ENCODE measurements around the gene PTTG1IP2. TPM values are rescaled to one million over a fixed set of nuclear protein-coding genes. Genes with fewer than 3 reads are reported as not detected.

PTTG1IP2 gene
- total RNA-seq = not detected in 2 replicates
- not detected for total RNA-seq (2013)
- not detected in 2 replicates for polyA plus RNA-seq
- polyA minus RNA-seq = not detected in 2 replicates

DNA sequence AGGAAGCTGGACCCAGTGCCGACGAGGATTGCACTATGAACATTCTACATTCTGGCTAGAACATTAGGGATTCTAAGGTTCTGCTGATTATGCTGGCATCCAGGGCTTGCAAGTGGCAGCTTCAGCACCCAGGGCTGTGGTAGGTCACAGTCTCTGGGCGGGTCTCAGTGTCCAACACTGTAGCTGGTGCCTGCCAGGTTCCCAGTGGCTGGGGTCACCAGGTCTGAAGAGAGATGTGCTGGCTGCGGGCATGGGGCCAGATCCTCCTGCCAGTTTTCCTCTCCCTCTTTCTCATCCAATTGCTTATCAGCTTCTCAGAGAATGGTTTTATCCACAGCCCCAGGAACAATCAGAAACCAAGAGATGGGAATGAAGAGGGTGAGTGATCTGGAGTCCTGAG, at the start of gene PTTG1IP2:
Gene PTTG1IP2, plus strand, starts transcription at position 86 of the 400 bp plus-strand sequence. Its CDS starts 148 bp downstream, at position 234.
- DNase-seq (no peak), ATAC-seq (ENCODE audit: low read depth) (no peak)
- CTCF ChIA-PET = no interaction called here
- 94% methylated on average over 3 of the region's 4 CpGs for WGBS (ENCODE audit: insufficient coverage)
- Histone ChIP-seq H3K4me2 (replicated peaks; ENCODE audit: low read depth, low read length, poor library complexity, severe bottlenecking) (no peak within 1 kb of the TSS), H3K36me3 (replicated peaks in 1 of 2; ENCODE audit: control extremely low read depth in 1 of 2, control insufficient read depth in 1 of 2, extremely low read depth in 1 of 2, insufficient read depth in 2 of 2, low read length in 1 of 2) (no peaks in the 10 kb centered on the region), H3K27me3 (replicated peaks in 1 of 4; ENCODE audit: control extremely low read depth in 1 of 4, control insufficient read depth in 3 of 4, insufficient read depth in 4 of 4, low read length in 3 of 4) (peaks cover 0 to 3% (median 0%) of the 10 kb centered on the region in 4 experiments), H3K79me2 (ENCODE audit: control insufficient read depth, insufficient read depth, low read length) (no peaks in the 10 kb centered on the region), H3K4me3 (ENCODE audit: control extremely low read depth in 1 of 5, extremely low read depth in 1 of 5, insufficient read depth in 1 of 5, low read depth in 2 of 5, low read length in 4 of 5) (no peak within 1 kb of the TSS), H3K9ac (ENCODE audit: low read length) (no peak within 1 kb of the TSS), H3K27ac (ENCODE audit: low read length in 2 of 2) (no peak within 1 kb of the TSS), H3K9me3 (ENCODE audit: control extremely low read depth in 1 of 3, control insufficient read depth in 2 of 3, insufficient read depth in 1 of 3, low read length in 2 of 3) (peaks cover 0 to 1% (median under 1%) of the 10 kb centered on the region in 3 donors), H3K4me1 (ENCODE audit: control insufficient read depth in 2 of 2, insufficient read depth in 2 of 2, low read length in 2 of 2) (no peaks in the 10 kb centered on the region), H4K20me1 (ENCODE audit: control insufficient read depth, insufficient read depth, low read length, poor library complexity, severe bottlenecking) (no peaks in the 10 kb centered on the region), H2AFZ (ENCODE audit: insufficient read depth, low read depth, low read length, poor library complexity, severe bottlenecking) (no peak within 1 kb of the TSS)
- intact Hi-C loops (cut with micrococcal nuclease) = no loop called here
- Mint-ChIP-seq H3K27ac (no peak within 1 kb of the TSS), H3K4me1 (no peaks in the 10 kb centered on the region), H3K4me3 (no peak within 1 kb of the TSS), H3K27me3 (peaks cover 9% of the 10 kb centered on the region), H3K9me3 (ENCODE audit: insufficient read depth) (peaks cover 6% of the 10 kb centered on the region)
- POLR2A ChIA-PET = no interaction called here
- no peak for TF ChIP-seq EZH2 (IDR thresholded peaks at IDR 0.05; ENCODE audit: borderline replicate concordance, insufficient read depth, low read depth, low read length, poor library complexity, severe bottlenecking)
- TF ChIP-seq, protein P1, sequence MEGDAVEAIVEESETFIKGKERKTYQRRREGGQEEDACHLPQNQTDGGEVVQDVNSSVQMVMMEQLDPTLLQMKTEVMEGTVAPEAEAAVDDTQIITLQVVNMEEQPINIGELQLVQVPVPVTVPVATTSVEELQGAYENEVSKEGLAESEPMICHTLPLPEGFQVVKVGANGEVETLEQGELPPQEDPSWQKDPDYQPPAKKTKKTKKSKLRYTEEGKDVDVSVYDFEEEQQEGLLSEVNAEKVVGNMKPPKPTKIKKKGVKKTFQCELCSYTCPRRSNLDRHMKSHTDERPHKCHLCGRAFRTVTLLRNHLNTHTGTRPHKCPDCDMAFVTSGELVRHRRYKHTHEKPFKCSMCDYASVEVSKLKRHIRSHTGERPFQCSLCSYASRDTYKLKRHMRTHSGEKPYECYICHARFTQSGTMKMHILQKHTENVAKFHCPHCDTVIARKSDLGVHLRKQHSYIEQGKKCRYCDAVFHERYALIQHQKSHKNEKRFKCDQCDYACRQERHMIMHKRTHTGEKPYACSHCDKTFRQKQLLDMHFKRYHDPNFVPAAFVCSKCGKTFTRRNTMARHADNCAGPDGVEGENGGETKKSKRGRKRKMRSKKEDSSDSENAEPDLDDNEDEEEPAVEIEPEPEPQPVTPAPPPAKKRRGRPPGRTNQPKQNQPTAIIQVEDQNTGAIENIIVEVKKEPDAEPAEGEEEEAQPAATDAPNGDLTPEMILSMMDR (IDR thresholded peaks at IDR 0.05) = no peak

GRCh38 chr7:90421651-90422050, 47.8 kb upstream of the PTTG1IP2 start:
- no peak for ATAC-seq (ENCODE audit: low read depth)
- Histone ChIP-seq H3K36me3 (replicated peaks in 1 of 2; ENCODE audit: control extremely low read depth in 1 of 2, control insufficient read depth in 1 of 2, extremely low read depth in 1 of 2, insufficient read depth in 2 of 2, low read length in 1 of 2) (no peaks in the 10 kb centered on the region), H3K4me1 (ENCODE audit: control insufficient read depth in 2 of 2, insufficient read depth in 2 of 2, low read length in 2 of 2) (no peaks in the 10 kb centered on the region), H4K20me1 (ENCODE audit: control insufficient read depth, insufficient read depth, low read length, poor library complexity, severe bottlenecking) (no peaks in the 10 kb centered on the region), H3K9me3 (ENCODE audit: control extremely low read depth in 1 of 3, control insufficient read depth in 2 of 3, insufficient read depth in 1 of 3, low read length in 2 of 3) (no peaks in the 10 kb centered on the region), H3K27ac (ENCODE audit: low read length in 2 of 2) (no peak overlapping the region), H3K4me3 (ENCODE audit: control extremely low read depth in 1 of 5, extremely low read depth in 1 of 5, insufficient read depth in 1 of 5, low read depth in 2 of 5, low read length in 4 of 5) (no peak overlapping the region), H3K27me3 (replicated peaks in 1 of 4; ENCODE audit: control extremely low read depth in 1 of 4, control insufficient read depth in 3 of 4, insufficient read depth in 4 of 4, low read length in 3 of 4) (no peaks in the 10 kb centered on the region), H3K9ac (ENCODE audit: low read length) (no peak overlapping the region), H3K4me2 (replicated peaks; ENCODE audit: low read depth, low read length, poor library complexity, severe bottlenecking) (no peak overlapping the region), H3K79me2 (ENCODE audit: control insufficient read depth, insufficient read depth, low read length) (no peaks in the 10 kb centered on the region), H2AFZ (ENCODE audit: insufficient read depth, low read depth, low read length, poor library complexity, severe bottlenecking) (no peak overlapping the region)
- ChIA-PET POLR2A (no interaction called here), CTCF (interaction anchor here (1.2 to 4.7 kb wide), 2 partner anchors 109 to 268 kb away, joined by 5 to 15 read pairs; partner anchors contain the start of gene STEAP1)
- DNase-seq = no peak
- intact Hi-C loops (cut with micrococcal nuclease) = no loop called here
- no peak overlapping the region for H3K27ac Mint-ChIP-seq
- WGBS (ENCODE audit: insufficient coverage) = 98% methylated on average over 3 of the region's 6 CpGs
- no peak overlapping the region for H3K4me3 Mint-ChIP-seq
- TF ChIP-seq EZH2 (IDR thresholded peaks at IDR 0.05; ENCODE audit: borderline replicate concordance, insufficient read depth, low read depth, low read length, poor library complexity, severe bottlenecking) = no peak
- TF ChIP-seq, protein P1 (IDR thresholded peaks at IDR 0.05) = no peak
- no peaks in the 10 kb centered on the region for H3K27me3 Mint-ChIP-seq
- H3K4me1 Mint-ChIP-seq = no peaks in the 10 kb centered on the region
- no peaks in the 10 kb centered on the region for H3K9me3 Mint-ChIP-seq (ENCODE audit: insufficient read depth)
